ENCODE measurements around the gene PUS7L. TPM values are rescaled to one million over a fixed set of nuclear protein-coding genes. Genes with fewer than 3 reads are reported as not detected.

The PUS7L gene
- total and polyA plus RNA-seq, 2 experiments from 2014 or later, result 36.0 to 66.1 TPM

GRCh38 chr12:43736927-43737440 lies 21.6 kb downstream of the PUS7L start:
- ATAC-seq (no peak), DNase-seq (ENCODE audit: low spot score) (no peak)
- Histone ChIP-seq H2AFZ (no peak overlapping the region), H3K4me1 (ENCODE audit: insufficient read depth) (peaks cover 5% of the 10 kb centered on the region), H3K4me2 (no peak overlapping the region), H3F3A (replicated peaks; ENCODE audit: low read depth) (no peaks in the 10 kb centered on the region), H3K36me3 (ENCODE audit: insufficient read depth) (peaks cover 6% of the 10 kb centered on the region; the same call in 1 of the 2 replicates), H3K27ac (ENCODE audit: low read depth) (no peak overlapping the region), H4K20me1 (replicated peaks; ENCODE audit: insufficient read depth) (no peaks in the 10 kb centered on the region), H3K27me3 (ENCODE audit: insufficient read depth) (no peaks in the 10 kb centered on the region), H3K9me2 (ENCODE audit: insufficient read depth) (no peaks in the 10 kb centered on the region), H3K79me2 (replicated peaks; ENCODE audit: insufficient read depth) (no peaks in the 10 kb centered on the region), H3K4me3 (no peak overlapping the region)
- Mint-ChIP-seq H3K4me3 (no peak overlapping the region), H3K36me3 (ENCODE audit: low read depth) (peaks cover 7% of the 10 kb centered on the region; the same call in 2 of the 3 replicates), H3K9me3 (no peaks in the 10 kb centered on the region), H3K27me3 (ENCODE audit: insufficient read depth, low read depth, poor library complexity) (no peaks in the 10 kb centered on the region), H3K27ac (peak overlapping the region; percentile 70), H3K4me1 (peaks cover 5% of the 10 kb centered on the region)
- no peak for TF ChIP-seq EZH2phosphoT487 (IDR thresholded peaks at IDR 0.05; ENCODE audit: unreplicated experiment)
- TF ChIP-seq ZNF114 (CRISPR knock-in tag; IDR thresholded peaks at IDR 0.05), result no peak
- no peak for TF ChIP-seq ZNF462 (CRISPR knock-in tag; IDR thresholded peaks at IDR 0.05)
- no peak for TF ChIP-seq CREB1 (CRISPR knock-in tag; IDR thresholded peaks at IDR 0.05; ENCODE audit: low read depth)
- no peak for TF ChIP-seq CTCF (conservative IDR thresholded peaks at IDR 0.05; ENCODE audit: low read depth in 2 of 2)
- TF ChIP-seq EZH2 (IDR thresholded peaks at IDR 0.05; ENCODE audit: low read depth, unreplicated experiment), result no peak
- no peak for TF ChIP-seq POLR2AphosphoS5 (IDR thresholded peaks at IDR 0.05; ENCODE audit: low read depth)
- no peak for TF ChIP-seq REST (IDR thresholded peaks at IDR 0.05; ENCODE audit: unreplicated experiment)

All from GM23338 (cell line).